GM19035 (cell line): ENCODE data around the gene HIBADH.
"Not testable (repeated sequence)": the region's sequence is repeated elsewhere in the genome, so short reads cannot be mapped to it uniquely, and the experiment has no call there.

Experiments
- ATAC-seq: cut with Tn5 transposase; IDR thresholded peaks from one replicate; pipeline ENCODE4 v1.9.1; 2021; ENCODE audit not compliant: unreplicated experiment

Gene HIBADH

DNA sequence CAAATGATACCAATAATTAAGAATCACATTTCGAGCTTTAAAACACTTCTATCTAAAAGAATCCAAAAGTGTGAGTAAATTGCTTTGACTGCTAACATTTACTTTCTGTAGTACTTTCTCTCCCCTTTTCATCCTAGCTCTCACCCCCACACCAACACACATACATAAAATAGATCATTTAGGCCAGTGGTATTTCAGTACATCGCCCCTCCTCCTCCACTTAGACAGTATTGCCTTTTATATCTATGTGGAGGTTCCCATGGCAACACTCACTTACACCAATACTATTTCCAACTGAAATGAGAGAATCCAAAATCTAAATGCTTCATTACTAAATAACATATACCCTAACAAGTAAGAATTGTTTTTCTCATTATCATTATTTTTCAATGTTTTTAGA, 58.9 kb downstream of the HIBADH start:
- no peak for ATAC-seq

DNA sequence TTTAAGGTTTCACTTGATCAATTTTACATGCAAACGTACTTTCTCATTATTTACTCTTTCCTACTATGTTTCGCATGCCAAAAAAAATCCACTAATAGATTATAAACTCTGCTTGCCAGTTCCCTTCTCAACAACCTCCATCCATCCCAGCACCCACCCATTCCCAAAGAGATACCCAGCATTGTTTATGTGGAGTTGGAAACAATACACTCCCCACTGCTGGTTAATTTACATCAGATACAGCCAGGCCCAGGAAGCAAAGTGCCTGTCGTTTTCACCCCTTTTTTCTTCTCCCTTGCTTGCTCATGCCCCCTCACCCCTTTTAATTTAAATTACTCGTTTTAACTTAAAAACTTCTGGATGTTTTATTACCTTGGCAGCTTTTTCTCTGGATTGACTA, 59.9 kb downstream of the HIBADH start:
- no peak for ATAC-seq

DNA sequence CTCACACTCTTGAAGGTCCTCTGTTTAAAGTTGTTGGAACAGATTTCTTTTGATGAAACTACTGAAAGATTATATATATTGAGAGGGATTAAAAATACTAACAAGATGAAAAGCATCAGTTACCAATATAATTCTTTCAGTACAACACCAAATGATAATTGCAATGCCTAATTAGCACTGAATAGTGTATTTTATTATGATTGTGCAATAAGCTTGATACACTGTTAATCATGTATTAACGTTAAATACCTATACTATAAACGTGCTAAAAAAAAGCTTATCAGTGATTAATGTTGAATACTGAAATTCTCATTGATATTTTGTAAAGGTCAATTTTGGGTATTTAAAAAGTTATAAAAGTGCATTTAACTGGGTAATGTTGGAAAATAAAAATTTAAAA, 61.5 kb downstream of the HIBADH start:
- no peak for ATAC-seq

DNA sequence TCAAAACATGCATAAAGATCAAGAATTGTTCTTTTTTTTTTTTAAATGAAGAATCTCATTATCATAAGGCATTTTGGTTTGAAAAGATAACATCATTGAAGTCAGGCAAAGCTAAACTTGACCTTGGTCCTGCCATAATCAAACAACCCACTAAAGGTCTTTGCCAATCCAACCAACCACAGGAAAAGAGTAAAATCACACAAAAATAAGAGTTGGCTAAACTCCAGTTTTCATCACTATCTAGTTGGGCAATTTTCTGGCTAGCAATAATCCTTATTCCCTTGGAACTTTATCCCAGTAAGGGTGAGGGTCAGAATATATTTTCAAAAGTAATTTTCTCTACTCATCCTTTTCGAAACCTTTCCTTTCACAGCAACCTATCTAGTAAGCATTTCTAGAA, 62.4 kb downstream of the HIBADH start:
- ATAC-seq: no peak

DNA sequence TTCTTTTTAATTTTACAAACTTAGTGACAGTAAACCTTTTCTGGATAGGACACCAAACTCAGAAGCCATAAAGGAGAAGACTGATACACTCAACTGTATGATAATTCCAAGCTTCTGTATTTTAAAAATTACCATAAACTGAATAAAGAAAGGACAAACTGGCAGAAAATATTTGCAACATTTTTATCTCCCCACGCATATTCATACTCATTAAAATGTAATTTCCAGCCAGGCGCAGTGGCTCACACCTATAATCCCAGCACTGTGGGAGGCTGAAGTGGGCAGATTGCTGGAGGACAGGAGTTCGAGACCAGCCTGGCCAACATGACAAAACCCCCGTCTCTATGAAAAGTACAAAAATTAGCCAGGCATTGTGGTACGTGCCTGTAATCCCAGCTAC, 67.7 kb downstream of the HIBADH start:
- no peak for ATAC-seq

DNA sequence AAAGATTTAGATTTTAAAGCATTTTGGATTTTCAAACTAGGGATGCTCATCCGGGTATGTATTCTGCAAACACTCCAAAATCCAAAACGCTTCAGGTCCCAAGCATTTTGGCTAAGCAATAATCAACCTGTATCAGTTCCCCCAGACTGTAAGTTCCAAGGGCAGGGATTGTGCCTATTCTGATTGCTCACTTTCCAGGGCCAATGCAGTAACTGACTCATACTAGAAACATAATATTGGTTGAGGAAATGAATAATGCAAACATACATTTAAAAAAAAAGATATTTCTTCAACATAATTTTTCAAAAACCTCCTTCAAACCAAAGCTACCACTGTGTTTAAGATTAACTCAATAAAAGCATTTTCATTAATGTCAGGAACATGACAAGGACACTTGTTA, 69.5 kb downstream of the HIBADH start:
- ATAC-seq: no peak

DNA sequence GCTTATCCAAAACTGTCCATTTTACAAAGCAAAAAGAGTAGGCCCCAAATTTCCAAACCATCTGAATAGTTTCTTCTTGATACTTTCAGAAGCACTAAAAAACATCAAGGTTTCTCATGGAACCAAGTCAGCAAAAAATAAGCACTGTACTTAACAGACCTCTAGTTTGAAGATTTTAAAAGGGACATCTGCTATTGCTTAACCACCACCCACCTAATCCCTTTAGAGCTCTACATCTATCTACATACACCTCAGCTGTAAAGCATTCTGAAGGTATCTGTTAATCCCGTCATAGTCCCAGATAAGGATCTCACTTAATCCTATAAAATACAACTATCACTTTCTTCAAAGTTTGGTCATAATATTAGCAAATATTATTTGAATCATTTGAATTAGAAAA, 72.3 kb downstream of the HIBADH start:
- ATAC-seq: no peak

DNA sequence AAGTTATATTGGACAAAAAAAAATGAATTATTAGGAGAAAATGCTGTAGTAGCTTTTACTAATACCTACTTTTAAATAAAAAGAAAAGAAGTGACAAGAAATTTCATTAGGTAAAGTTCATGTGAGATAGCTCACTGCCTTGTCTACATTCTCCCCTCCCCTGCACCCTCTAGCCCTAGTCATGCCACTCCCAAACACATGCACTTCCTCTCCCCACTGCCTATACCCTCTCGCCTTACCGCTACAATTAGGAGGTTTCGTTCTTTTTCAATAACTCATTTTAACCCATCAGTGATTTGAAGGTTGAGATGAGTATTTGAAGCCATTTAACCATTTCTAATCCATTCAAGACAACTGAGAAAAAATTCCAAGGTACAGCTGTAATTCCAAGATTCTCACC, 75.3 kb downstream of the HIBADH start:
- no peak for ATAC-seq

DNA sequence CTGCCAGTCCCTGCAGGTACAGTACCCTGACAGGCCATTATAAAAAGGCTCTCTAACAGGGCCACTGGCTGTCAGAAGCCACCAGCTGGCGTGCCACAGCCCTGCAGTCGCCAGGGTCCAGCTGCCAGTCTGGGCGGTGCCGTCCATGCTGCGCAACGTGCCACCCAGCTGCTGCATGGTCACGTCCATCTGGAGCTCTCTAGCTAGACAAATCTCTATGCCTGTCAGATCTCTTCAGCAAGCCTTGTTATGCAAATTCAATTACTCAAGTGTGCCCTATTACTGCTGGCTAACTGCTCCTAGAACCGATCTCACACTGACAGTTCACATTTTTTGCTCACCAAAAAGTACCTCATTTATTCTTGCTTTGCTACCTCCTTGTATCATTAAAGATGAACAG, 75.9 kb downstream of the HIBADH start:
- ATAC-seq: peak; percentile 96

DNA sequence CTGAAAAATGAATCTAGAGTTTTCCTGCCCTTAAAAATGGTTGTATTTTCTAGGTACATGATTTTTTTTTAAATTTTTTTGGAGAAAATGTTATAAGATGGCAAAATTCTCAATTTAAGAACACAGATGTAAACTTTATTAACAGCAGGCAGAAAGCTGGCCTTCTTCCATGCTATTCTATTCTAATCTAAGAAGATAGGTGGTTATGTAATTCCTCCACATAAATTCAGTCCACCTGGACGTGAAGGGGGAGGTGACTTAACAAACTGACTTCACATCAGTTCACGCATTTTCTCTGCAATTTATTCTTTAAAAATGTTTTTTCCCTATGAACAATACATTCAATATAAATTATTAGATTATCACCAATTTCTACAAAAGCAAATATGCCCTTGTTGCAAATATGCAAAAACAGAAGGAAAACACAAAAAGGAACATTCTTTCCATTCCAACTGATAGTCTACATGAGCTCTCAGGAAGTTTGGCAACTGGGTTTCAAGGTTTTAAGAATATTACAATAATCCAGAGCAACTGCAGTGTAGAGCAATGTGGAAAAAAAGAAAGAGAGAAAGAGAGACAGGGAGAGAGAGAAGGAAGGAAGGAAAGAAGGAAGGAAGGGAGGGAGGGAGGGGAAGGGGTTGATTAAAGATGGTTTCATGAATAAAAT, 76.8 kb downstream of the HIBADH start:
- ATAC-seq: no peak

DNA sequence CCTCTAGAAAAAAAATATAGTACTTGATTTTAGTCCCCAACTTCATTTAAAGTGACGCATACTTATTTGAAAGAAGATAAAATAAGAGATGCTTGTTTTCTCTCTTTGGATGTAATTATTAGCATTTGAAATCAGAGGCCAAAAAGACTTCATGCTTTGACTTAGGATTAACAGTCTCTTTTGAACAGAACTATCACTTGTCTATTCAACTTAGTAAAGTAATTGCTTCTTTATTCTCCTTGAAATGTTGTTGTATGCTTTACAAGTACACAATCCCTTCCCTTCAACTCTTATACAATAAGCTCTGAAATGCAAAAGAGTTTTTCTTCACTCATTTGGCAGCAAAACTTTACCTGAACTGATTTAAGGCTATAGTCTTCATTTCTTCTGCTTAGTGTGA, 80.8 kb downstream of the HIBADH start:
- ATAC-seq: no peak

DNA sequence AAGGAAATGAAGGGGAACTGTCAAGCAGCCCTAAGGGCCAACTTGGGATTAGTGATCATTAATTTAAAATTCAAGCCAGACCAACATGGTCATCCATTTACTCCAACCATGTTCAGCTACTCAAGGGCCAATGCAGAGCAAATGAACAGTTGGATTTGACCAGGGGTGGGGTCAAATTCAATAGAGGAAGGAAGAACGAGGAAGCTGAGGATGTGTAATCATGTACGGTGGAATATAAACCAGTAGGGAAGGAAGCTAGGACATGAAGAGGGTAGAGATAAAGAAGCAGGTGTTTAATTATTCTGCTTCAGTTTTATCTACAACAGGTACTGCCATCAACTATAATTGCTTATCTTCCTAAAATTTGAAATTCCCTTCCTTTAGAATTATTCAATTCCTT, 81.6 kb downstream of the HIBADH start:
- no peak for ATAC-seq

DNA sequence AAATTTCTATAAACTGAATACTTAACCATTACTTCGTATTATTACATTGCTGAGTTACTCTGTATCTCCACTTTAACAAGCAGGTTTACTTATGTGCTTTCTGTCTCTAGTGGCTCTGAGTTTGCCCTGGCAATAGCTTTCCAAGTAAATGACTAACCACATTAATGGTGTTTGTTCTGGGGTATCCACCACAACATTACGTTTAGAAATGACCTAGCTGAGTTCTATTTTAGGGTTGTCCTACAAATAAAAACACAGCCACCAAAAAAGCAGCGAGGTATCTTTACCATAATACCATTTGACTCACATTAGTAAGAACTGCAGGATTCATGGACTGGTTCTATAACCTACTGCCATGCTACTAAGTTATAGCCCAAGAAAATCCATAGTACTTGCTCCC, 83.1 kb downstream of the HIBADH start:
- ATAC-seq: no peak

DNA sequence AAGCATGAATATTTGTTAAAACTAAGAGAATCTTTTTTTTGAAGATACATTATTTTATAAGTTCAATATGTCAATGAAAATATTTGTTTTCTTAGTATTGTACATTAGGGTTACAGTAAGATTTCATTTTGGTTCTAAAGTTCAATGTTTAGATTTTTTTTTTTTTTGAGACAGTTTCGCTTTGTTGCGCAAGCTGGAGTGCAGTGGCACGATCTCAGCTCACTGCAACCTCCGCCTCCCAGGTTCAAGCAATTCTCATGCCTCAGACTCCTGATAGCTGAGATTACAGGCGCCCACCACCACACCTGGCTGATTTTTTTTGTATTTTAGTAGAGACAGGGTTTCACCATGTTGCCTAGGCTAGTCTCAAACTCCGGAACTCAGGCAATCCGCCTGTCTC, 84.5 kb downstream of the HIBADH start:
- ATAC-seq: not testable (repeated sequence)

DNA sequence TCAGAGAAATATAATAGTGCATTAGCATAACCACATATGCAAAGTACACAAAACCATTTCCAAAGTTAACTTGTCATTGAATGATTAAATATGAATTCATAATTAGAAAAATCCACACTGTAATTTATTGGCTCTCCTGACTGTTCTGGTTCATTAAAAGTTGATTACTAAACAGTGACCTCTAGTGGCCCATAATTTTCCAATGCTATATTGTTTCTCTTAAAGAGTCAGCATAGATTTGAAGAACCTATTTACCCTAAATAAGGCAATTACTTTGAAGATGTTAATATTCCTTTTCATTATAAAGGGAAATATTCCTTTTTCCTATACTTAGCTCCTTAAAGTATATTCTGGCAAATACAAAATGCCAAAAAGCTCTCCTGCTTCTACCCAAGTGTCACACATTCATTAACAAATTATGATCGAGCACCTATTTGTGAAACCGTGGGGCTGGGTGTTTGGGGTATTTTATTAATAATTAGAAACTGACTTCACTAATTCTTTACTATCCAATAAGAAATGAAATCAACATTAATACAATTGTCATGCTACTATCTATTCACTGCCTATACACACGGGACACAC, 86.2 kb downstream of the HIBADH start:
- no peak for ATAC-seq

DNA sequence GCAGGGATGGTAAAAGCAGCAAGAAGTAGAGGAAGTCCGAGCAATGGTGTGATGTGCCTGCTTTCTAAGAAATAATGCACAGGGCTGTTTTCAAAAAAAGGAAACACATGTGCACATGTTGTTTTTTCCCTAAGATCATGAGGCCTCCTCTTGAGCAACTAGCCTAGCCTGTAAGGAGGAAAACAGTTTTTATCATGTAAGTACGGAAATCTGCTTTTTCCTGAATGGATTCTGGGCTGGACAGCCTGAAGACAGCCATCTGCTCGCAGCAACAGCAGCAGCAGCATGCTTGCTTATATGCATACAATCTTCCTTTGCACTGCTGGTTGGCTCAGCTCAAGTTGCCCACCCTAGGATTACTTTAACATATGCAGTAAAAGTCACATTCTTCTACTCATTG, 87.1 kb downstream of the HIBADH start:
- no peak for ATAC-seq

DNA sequence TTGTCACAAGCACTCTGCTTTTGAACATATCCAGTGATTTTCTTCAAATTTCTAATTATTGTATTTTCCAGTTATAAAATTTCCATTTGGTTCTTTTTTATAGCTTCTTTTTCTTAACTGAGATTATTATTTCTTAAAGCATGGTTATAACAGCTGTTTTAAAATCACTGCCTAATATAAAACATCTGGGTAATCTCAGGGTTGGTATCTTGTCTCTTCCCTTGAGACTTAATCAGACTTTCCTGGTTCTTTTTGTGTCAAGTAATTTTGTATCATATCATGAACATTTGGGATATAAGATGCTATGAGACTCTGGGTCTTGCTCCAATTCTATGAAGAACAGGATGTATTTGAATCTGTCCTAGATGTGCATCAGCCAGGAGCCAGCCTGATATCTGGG, 93.6 kb downstream of the HIBADH start:
- ATAC-seq: no peak

DNA sequence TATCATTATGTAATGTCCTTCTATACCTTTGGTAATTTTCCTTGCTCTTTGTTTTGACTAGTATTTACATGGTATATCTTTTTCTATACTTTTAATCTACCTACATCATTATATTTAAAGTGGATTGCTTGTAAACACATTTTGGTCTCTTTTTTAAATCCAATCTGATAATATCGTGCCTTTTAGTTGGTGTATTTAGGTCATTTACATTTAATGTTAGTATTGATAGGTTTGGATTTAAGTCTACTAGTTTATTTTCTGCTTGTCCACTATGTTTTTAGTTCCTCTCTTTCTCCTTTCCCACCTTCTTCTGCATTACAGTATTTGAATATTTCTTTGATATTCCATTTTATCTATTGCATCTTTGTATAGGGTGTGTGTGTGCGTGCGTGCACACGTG, 95.4 kb downstream of the HIBADH start:
- no peak for ATAC-seq

DNA sequence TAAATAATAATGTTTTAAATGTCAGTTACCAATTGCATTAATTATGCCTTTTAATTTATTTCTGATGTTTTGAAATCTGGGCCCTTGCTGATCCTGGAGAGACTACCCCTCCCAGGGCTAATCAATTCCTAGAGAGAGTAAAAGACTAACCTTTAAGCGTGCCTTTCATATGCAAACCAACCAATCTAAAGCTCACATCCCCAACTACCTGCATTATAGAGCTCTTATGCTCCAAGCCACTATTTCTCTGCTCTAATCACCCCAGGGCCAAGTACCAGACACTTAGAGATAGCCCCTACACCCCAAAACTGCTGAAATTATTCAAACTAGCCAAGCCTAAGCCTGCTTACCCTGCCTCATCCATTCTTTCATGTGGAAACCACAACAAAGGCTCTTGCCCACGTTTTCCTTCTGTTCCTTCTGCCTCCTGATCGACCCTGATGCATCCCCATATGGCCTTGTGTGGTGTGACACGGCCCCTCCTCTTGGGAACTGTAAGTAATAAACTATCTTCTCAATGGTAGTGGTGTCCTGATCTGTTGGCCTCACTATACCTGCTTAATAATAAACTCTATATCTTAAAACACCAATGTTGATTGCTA, 97.7 kb downstream of the HIBADH start:
- no peak for ATAC-seq

DNA sequence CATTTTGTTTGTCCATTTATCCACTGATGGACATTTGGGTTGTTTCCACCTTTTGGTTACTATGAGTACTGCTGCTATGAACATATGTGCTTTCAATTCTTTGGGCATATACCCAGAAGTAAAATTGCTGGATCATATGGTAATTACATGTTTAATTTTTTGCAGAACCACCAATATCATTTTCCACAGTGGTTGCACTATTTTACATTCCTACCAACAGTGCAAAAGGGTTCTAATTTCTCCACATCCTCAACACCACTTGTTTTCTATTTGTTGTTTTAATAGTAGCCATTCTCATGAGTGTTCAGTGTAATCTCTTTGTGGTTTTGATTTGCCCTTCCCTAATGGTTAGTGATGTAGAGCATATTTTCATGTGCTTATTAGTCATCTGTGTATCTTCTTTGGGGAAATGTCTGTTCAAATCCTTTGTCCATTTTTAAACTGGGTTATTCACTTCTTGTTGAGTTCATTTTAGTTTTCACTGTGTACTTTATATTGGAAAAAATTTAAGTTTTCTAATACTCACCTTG, 101.9 kb downstream of the HIBADH start:
- ATAC-seq: no peak

DNA sequence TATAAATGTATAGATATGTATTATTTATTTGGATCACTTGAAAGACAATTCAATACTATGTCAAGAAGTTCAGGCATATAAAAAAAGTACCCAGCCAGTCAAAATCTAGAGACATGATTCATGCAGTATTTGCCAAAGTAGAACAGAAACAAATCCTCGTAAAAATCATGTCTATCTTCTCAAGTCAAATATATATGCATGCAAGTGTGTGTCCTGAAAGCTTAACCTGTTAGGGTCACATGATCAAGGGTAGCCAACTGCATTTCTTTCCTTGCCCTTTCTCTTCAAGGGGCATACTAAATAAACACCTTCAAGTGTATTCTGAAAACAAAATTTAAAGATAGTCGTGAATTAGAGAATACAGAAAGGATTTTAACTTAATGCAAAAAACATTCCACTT, 107.0 kb downstream of the HIBADH start:
- no peak for ATAC-seq

DNA sequence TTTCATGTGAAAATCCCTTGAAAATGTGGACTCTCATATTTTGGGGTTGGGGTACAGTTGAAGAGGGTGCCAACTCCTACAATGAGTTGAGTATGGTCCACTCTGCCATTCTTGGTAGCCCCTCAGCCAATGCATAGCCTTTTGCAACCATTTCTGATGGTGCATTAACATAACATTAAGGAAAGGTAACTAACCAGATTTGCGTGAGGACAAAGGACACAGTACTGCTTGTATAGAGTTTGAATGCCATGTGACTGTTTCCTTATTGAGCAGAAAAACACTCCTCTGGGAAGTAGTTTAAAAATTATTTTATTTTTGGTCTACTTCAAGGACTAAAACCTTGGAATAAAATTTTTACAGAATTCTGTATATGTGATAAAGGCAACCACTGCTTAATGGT, 107.9 kb downstream of the HIBADH start:
- ATAC-seq: no peak

DNA sequence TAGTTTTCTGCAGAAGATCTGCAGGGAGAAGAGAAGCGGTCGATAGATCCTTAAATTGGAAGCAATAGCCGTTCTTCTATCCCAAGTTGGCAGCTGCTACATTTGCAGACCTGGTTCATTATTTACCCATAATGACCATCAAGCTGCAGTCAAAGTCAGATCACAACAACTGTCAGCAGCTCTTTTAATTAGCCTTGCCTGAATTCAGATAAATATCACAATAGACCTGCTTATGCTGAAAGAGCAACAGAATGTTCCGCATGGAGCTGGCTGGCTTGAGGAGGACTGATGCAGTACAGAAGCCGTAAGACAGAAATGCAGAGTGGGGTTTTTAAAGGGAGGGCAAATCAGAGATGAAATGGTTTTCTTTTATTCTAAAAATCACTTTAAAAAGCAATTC, 109.4 kb downstream of the HIBADH start:
- no peak for ATAC-seq
